ENCODE data around the gene GPI. TPM values are rescaled to one million over a fixed set of nuclear protein-coding genes. Genes with fewer than 3 reads are reported as not detected.

GPI gene
- polyA plus RNA-seq, 3 donors = 180 to 198 (median 194) TPM

GRCh38 chr19:34332027-34332760 is 32.8 kb upstream of the GPI start:
- no peak for DNase-seq

- DNase-seq = no peak
Observed at GRCh38 chr19:34335914-34336313, 29.1 kb upstream of the GPI start.

GRCh38 chr19:34336781-34337271 is 28.2 kb upstream of the GPI start:
- peak; percentile 37 for DNase-seq

- no peak for DNase-seq
Observed at GRCh38 chr19:34337739-34338138, 27.3 kb upstream of the GPI start.

- no peak for DNase-seq
Observed at GRCh38 chr19:34341935-34342680, 22.9 kb upstream of the GPI start.

GRCh38 chr19:34343751-34344150 is 21.2 kb upstream of the GPI start:
- DNase-seq = no peak

- peak; percentile 29 for DNase-seq
Observed at GRCh38 chr19:34345947-34346351, 19.0 kb upstream of the GPI start.

GRCh38 chr19:34347561-34348165 is 17.3 kb upstream of the GPI start:
- DNase-seq = no peak

DNA sequence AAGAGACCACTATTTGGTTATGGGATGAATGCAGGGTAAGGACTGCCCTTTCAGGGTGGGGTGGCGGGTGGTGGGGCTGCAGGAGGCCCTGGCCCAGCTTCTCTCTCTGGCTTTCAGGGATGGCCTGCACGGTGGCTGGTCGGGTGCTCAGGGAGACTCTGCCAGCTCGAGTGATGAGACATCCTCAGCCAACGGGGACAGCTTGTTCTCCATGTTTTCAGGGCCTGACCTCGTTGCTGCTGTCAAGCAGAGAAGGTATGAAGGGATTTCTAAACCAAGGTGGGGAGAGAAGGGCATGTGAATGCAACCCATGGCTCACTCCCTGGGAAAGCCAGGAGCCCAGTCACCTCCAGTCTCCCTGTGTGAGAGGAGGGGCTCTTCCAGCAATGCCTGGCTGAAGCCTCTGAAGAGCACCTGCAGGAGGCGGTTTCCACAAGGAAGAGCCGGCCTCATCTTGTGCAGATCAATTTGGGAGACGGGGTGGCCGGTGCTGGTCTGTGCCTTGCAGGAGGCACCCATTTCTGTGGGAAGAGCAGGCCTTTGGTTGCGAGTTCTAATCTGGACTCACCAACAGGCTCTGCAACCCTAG is 16.0 kb upstream of the GPI start:
- DNase-seq = no peak

DNA sequence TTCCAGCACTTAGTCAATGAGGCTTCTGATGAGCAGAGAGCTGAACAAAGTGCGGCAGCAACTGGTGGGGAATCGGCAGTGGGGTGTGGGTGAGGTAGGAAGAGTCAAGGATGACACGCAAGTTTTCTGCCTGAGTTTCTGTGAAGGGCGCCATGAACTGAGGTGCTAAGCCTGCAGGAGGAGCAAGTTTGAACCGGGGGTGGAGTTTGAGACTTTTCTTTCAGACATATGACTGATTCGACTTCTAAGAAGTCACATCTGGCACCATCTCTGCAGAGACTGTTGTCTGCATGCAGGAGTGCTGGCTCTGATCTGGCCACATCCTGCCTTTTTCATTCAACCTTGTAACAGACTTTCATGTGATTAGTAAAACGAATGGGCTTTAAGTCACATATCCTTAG is 14.8 kb upstream of the GPI start:
- no peak for DNase-seq

GRCh38 chr19:34351382-34351826 is 13.6 kb upstream of the GPI start:
- no peak for DNase-seq

DNA sequence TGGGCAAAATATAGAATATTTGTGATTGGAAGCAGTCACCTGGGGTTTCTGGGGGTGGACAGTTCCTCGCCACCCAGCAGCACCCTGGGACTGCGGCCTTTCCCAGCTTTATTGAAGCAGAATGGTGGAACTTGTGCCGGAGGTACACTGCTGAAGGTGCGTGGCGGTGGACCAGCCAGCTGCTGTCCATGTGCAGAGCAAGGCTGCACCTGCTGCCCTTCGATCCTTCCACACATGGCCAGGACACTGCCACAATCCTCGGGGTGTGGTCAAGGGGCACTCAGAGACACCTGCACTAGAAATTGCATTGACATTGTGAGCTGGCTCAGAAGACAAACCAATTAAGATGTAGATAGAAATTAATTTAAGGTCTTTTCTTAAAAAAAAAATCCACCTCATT is 11.4 kb upstream of the GPI start:
- no peak for DNase-seq

DNA sequence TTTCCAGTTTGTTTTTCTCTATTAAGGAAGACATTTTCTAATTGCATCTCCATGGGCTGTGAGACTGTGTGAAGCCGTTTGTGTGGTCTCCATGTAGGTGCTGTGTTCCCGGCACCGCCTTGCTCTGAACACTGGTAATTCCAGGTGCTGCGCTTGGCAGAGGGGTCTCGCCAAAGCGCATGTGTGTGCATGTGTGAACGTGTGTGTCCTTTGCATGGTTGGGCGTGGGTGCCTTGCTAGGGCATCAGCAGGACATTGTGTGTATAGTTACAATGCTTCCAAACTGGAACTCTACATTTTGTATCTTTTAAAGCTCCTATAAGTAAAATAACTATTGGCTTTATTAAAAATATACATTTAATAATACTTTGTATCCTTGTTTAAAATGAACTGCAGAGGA is 9.8 kb upstream of the GPI start:
- no peak for DNase-seq

DNA sequence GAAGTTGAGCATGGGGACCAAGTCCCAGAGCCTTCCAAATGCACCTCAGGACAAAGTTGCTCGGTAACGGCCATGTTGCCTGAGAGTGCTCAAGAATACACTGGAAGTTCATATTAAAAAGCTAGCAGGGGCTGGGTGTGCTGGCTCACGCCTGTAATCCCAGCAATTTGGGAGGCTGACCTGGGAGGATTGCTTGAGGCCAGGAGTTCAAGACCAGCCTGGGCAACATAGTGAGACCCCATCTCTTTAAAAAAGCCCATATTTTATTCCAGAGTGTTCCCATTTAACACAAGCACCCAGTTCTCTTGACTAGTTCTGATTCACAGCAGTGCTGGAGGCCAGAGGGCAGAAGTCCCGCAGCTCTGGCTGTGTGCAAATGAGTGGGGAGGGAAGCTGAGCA is 8.1 kb upstream of the GPI start:
- no peak for DNase-seq

DNA sequence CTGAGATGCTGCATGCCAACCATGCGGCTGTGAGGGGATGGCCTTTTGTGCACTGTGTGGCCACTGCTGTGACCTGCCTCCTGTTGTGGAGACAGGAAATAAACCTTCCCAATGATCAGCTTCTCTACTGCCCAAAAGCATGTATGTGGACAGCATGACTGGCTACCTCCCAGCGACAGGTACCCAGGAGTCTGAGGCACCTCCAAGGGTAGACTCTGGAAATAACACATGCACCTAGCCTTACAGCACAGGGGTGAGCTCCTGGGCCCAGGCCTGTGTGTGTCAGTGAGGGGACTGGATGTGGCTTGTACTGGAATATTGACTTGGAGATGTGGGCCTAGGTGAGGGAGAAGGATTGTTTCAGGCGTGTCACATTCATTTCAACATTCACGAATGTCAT is 7.6 kb upstream of the GPI start:
- DNase-seq = no peak

DNA sequence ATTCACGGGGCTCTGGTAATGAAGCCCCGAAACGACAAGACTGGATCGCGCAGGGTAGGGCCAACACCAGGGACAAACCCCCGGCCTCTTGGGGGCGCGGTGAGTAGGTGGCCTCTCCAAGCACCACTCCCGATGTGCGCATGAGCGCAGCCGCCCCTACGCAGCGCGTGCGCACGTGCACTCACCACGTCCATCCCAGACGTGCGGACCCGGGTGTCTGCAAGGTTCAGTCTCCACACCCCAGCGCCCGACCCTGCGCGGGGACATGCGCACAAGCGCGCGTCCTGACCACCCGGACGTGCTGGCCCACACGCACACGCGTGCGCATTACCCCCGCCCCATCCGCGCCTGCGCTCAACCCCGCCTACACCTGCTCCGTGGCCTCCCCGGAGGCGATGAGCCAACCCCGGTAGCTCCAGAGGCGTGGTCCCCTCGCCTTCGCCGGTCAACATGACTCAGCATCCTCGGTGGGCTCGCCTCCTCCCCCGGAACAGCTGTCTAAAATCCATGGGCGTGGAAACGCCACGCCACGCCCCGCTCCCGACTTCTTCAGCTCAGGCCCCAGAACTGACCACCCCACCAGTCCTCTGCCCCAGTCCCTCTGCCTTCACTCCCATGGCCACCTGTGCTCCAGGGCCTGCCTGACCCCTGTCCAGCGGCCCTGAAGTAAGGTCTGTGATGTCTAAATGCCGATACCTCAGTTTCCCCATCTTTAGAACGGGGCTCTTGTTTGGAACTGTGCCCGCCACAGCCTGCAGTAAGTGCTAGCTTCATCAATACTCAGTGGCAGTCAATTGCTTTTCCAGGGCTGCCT is 5.6 kb upstream of the GPI start:
- peak; percentile 96 for DNase-seq

- DNase-seq = no peak
Observed at GRCh38 chr19:34359954-34360315, 5.1 kb upstream of the GPI start.

GRCh38 chr19:34360354-34360909 is 4.6 kb upstream of the GPI start:
- DNase-seq = no peak

GRCh38 chr19:34362679-34363069 is 2.3 kb upstream of the GPI start:
- no peak for DNase-seq

DNA sequence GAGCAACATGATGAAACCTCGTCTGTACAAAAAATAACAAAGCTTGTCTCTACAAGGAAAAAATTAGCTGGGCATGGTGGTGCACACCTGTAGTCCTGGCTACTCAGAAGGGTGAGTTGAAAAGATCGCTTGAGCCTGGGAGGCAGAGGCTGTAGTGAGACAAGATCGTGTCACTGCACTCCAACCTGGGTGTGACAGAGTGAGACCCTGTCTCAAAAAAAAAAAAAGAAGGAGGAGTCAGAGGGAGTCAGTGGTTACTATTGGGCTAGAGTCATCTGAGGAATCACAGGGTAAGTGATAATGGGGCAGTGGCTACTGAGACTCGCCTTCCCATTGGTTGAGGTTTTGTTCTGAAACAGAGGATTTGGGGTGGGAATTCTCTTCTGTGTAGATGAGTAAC is 1.9 kb upstream of the GPI start:
- DNase-seq = no peak

DNA sequence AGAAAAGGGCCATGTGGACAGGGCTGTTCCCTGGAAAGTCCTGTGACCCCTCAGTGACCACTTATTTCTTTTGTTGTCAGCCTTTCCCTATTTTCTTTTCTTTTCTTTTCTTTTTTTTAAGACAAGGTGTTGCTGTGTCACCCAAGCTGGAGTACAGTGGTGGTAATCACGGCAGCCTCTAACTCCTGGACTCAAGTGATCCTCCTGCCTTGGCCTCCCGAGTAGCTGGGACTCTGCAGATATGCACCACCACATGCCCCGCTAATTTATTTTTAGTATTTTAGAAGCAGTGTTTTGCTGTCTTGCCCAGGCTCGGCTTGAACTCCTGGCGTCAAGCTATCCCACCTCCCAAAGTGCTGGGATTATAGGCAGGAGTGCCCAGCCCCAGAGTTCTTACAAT is 1.1 kb upstream of the GPI start:
- DNase-seq = no peak

GRCh38 chr19:34364462-34364829 is 550 bp upstream of the GPI start:
- DNase-seq = no peak
